ENCODE data around the gene MYG1.
"Not testable (repeated sequence)": the region's sequence is repeated elsewhere in the genome, so short reads cannot be mapped to it uniquely, and the experiment has no call there.

The MYG1 gene

DNA sequence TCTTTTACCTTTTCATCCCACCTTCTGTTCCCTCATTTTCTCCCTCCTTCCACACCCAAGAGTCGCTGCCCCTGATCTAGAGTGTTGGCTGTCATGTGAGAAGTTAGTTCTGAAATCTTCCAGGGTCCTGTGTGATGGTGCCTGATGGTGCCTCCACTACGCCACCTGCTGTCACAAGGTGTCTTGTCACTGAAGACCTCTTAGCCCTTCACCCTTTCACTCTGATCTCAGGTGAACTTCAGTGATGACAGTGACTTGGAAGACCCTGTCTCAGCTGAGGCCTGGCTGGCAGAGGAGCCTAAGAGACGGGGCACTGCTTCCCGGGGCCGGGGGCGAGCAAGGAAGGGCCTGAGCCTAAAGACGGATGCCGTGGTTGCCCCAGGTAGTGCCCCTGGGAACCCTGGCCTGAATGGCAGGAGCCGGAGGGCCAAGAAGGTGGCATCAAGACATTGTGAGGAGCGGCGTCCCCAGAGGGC lies 11.7 kb upstream of the MYG1 start:
- no peak for FAIRE-seq

DNA sequence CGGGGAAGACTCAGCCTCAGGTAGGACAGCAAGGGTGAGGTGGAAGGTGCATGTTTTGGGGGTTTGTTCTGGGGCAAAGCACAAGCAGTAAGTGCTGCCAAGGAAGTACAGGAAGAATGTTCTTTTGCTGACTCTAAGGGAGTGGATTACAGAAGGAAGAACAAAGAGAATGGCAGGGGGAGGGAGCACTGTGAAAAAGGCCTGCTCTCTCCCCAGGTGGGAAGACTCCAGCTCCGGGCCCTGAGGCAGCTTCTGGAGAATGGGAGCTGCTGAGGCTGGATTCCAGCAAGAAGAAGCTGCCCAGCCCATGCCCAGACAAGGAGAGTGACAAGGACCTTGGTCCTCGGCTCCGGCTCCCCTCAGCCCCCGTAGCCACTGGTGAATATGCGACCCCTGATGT lies 11.2 kb upstream of the MYG1 start:
- FAIRE-seq: no peak

DNA sequence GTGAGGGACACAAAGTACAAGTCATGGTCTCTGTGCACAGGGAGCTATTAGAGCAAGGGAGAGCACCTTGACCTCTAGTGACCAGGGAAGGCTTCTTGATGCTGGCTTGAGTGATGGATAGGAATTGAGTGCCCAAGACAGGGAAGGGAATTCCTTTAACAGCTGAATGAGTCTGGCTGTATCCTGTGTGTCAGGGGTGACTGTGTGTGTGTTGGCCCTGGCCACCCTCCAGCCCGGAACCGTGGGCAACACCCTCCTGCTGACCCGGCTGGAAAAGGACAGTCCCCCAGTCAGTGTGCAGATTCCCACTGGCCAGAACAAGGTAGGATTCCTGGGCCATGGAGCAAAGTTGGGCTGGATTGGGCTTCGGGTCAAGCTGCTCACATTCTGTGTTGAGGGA lies 9.6 kb upstream of the MYG1 start:
- FAIRE-seq: no peak

DNA sequence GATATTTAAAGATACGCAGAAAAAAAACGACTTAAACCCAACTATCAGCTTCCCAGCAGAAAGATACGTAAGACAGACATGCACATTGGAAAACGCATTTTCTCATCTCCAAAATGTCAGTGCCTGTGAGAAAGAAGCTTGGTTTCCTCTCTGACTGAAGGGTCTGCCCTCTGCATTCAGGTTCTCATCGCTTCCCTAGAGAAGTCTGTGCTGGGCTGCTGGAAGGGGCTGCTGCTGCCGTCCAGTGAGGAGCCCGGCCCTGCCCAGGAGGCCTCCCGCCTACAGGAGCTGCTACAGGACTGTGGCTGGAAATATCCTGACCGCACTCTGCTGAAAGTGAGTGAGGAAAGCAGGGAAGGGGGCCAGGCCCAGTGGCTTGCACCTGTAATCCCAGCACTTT lies 8.8 kb upstream of the MYG1 start:
- no peak for FAIRE-seq

DNA sequence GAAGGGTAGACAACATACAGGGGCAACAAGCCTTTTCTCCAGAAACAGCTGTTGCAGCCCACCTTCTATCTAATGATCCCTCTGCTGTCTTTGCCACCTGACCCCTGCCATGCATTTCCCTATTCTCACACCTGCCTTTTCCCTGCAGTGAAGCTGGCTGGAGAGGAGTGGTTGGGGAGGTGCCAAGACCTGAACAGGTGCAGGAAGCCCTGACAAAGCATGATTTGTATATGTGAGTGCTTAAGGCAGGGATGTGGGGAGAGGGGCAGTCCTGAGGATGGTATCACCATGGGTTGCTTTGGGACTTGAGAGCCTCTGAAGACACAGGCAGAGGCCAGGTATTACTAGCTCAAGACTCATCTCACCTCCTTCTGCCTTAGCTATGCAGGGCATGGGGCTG lies 7.1 kb upstream of the MYG1 start:
- no peak for FAIRE-seq

DNA sequence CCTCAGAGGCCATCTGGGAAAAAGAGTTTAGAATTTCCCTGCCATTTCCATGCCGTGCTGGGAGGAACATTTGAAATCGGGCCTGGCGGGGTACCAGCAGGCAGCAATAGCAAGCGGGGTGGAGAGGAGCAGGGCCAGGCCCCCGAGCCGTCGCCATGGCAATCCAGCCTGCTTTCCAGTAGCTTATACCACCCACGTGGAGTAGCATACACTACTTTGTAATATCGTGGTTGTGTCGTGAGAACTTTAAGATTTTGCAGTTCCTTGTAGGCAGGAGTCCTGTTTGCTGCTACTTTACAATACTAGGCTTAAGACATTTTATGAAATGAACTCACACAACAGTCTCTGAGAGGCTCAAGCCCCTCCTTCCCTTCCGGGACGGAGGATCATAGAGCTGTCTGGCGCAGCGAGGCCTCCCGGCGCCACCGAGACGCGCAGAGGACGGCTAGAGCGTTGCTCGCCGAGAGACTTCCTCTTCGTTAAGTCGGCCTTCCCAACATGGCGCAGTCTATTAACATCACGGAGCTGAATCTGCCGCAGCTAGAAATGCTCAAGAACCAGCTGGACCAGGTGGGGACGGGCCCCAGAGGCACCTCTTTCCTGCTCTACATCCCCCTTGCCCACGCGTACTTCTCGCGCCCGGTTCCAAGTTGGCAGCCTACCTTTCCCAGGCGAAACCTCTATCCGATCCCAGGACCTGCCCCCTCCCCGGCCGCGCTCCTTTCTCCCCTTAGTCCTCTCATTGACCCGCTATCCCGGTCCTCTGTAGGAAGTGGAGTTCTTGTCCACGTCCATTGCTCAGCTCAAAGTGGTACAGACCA lies 4.2 kb upstream of the MYG1 start, which contains the start of gene PFDN5:
TSS of gene PFDN5 (plus strand) at position 473 of the 821 bp plus-strand sequence. CDS start at position 499, 26 bp downstream.
- FAIRE-seq: peak; percentile 27

DNA sequence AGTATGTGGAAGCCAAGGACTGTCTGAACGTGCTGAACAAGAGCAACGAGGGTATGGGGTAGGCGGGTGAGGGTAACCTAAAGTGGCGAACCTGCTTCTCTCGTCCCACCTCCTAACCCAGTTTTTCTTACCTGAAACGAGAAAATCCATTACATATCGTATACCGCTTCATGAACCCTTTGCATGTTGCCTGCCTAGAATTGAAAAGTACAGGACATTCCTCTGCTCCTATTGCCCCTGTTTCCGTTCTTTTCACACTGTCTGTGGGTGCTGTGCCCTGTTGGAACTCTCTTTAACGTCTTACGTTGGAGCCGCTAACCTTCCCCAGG lies 3.6 kb upstream of the MYG1 start:
- FAIRE-seq: no peak

DNA sequence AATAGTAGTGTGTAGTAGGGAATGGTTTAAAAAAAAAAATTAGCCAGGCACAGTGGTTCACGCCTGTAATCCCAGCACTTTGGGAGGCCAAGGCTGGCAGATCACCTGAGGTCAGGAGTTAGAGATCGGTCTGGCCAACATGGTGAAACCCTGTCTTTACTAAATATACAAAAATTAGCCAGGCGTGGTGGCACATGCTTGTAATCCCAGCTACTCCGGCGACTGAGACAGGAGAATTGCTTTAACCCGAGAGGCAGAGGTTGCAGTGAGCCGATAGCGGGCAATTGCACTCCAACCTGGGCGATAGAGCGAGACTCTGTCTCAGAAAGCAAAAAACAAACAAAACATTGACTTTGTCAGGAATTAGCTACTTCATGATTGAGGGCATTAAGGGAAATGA lies 2.4 kb upstream of the MYG1 start:
- not testable (repeated sequence) for FAIRE-seq

DNA sequence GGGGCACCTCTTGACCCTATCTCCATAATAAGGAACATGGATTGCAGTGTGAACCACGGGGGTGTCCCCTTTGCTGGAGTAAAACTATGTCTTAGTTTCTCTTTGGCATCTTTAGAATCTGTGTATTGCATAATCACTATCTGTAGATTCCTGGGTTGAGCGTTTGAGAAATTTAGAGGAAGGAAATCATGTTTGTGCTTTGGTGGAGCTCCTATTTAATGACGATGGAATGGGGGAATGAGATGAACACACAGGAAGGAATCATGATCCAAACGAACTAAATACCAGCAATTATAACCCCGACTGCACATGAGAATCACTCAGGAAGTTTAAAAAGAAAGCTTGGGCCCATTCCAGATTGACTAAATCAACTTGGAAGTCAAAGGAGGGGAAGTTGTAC lies 1.3 kb upstream of the MYG1 start:
- FAIRE-seq: no peak

DNA sequence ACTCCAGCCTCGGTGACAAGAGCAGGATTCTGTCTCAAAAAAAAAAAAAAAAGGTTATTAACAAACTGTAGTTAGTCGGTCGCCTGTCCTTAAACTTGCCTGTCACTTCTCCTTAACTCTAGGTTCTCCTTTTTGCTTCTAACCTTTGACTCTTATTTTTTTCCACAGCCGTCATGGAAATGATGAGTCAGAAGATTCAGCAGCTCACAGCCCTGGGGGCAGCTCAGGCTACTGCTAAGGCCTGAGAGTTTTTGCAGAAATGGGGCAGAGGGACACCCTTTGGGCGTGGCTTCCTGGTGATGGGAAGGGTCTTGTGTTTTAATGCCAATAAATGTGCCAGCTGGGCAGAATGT lies 418 bp upstream of the MYG1 start:
- FAIRE-seq: no peak

DNA sequence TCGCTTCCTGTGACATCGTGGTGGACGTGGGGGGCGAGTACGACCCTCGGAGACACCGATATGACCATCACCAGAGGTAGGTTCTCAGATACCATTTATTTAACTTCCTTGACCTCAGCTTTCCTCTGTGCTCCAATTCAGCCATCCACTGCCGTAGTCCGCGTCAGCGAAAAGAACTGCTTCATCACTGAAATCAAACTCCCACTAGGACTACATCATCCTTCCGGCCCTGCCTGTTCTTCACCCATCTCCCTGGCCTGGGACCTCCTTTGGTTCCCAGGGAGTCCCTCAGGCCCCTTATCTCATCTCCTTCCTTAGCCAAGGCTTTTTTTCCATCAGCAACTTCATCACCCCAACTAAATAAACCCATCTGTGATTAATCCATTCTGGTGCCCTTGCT lies 692 bp downstream of the MYG1 start:
- FAIRE-seq: no peak

DNA sequence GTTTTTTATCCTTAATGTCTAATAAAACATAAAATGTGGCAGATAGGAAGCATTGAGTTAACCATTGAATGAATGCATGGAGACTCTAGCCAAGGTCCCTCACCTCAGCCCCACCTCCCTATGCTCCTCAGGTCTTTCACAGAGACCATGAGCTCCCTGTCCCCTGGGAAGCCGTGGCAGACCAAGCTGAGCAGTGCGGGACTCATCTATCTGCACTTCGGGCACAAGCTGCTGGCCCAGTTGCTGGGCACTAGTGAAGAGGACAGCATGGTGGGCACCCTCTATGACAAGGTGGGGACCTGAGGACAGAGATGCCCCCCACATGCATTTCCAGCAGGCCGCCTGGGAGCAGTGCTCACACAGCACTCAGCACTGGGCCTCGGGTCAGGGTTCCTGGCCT lies 3.4 kb downstream of the MYG1 start:
- no peak for FAIRE-seq

DNA sequence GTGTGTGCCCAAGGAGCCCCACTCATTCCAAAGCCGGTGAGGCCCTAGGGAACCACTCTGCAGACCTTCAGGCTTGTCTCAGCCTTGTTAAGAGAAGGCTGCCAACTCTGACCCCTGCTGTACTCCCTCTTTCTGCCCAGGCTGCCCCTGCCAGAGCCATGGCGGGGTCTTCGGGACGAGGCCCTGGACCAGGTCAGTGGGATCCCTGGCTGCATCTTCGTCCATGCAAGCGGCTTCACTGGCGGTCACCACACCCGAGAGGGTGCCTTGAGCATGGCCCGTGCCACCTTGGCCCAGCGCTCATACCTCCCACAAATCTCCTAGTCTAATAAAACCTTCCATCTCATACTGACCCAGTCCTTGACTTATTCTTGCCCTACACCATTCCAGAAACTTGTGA lies 7.3 kb downstream of the MYG1 start:
- no peak for FAIRE-seq

DNA sequence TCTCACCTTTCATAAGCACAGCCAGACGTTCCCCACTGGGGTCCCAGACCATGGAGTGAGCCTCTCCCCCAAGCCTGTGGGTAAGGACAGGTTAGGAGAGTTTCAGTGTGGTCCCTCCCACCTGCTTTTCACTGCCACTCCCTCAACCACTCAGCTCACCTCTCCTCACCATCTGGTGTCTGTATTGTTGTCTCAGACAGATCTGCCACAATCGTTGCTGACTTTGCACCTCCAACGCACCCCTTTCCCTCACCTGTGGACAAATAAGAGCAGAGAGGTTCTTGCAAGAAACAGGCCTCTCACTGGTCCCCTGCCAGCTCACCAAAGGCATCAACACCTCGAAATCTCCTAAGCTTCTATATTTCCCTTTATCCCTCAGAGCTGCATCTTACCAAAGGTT lies 8.8 kb downstream of the MYG1 start:
- no peak for FAIRE-seq

DNA sequence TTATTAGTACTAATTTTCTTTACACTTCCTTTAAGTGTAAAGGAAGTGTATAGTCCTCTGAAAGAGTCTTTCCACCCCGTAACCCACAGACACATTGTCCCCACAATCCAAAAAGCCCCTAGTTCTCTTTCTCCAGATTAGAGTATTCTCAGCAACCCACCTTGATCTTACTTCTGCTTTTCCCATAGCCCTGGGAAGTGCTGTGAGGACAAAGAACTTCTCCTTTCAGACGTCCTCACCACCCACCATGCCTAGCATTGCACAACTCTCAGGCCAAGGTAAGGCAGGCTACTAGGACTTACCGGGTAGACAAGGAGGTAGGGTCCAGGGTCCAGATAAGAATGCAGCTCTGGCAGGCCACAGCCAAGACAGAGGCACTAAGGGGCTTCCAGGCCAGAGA lies 14.5 kb downstream of the MYG1 start:
- FAIRE-seq: no peak

DNA sequence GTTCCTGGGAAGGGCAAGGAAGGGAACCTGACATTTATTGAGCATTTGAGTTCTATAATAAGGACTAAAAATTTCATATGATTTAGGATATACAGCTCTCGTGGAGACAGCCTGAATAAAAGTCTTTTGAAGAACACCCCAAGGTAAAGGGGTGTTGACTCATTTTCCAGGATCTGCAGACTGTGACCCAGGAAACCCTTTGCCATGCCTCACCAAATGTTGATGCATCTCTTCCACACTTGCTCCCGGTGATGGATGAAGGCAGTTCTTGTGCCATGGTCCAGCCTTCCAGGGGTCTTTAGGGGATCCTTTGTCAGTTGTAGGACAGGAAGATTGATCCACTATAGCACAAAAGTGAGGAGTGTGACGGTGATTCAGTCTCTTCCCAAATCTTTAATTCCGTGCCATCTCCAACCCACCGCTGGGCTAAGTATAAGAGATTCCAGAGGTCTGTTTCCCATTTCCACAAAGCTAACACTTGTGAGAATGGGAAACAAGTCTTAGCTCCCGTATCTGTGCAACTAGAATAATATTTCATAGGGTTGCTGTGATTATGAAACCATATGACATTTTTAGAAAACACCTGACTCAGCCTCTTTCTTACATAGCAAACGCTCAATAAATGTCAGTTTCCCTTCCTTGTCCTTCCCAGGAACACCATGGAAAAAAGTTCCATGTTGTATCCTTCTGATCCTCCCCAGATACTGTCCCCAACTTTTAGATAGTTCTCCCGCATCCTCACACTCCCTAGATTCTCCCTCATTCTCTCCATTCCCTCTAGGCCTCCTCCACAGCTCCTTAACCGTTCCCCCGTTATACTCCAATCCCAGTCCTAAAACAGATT lies 21.1 kb downstream of the MYG1 start:
- FAIRE-seq: no peak

DNA sequence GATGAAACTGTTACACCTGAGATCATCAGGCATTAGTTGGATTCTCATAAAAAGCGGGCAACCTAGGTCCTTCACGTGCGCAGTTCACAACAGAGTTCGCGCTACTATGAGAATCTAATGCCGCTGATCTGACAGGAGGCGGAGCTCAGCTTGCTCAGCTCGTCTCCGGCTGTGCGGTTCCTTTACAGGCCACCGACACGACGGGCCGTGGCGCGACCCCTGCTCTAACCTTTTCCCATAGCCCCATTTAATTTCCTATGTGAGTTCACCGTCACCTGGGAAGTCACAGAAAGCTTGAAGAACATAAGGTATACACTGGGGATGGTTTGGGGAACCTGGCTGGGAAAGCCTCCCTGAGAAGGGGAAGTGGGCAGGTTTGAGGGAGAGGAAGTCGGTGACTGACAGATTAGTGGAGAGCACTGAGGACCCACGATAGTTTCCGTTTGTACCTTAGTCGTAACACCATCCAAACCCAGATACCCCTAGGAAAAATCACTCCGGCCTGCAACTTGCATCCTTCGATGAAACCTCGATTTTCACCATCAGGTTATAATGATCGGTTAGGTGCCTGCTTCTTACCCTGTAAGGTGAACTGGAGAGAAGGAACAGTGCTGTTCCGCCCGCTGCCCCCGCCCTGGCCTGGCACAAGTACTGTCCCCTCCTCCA lies 24.8 kb downstream of the MYG1 start:
- FAIRE-seq: no peak

DNA sequence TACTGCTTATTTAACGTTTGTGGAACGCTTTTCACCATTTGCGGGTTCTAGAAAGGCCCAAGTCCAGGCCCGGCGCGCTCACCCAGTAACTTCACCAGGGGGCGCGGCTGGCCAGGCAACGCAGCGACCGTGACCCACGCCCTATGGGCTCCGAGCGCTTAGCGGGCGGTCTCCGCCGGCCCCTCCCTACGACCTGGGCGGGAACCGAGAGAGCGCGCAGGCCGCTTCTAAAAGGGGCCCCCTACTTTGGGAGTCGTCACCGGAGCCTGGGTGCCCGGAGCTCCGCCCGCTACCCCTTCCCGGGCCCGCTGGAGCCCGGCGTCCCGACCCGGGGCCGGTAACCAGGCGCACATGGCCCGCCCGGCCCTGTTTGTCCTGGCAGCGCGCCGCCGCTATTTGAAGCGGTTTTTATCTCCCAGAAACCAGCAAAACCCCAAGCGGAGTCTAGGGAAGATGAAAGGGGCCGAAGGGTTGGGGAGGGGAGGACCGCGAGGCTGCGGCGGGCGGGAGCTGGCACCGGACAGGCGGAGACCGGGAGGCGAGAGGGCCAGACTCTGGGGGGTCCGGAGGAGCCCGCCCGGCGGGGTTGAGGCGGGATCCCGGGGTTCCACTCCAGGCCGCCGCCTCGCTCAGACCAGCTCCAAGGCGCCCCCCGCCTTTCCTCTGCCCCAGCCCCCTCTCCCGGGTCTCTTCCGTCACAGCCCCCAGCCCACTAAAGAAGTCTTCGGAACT lies 25.4 kb downstream of the MYG1 start:
- FAIRE-seq: no peak

DNA sequence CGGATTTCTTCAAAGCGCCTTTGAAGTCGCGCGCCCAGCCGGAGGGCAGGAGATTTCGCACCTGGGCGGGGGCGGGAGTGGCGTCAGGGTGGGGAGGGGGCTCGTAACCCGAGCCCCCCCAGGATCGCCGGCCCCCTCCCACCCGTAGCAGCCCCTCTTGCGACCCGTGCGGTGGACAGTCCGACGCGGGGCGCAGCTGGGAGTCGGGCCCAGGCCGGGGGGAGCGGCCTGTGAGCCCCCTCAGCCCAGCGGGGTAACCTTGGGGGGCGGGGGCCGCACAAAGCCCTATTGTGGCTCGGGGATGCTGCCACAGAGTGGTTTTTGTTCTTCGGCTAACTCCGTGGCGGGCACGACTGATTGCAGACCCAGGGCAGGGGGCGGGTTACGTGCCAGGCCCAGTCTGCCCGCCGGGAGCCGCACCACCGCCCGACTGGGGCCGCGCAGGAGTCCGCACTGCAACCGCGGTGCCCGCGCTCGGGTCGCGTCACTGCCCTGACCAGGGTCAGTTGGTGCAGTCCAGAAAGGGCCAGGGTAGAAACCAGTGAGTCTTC lies 26.1 kb downstream of the MYG1 start:
- no peak for FAIRE-seq

DNA sequence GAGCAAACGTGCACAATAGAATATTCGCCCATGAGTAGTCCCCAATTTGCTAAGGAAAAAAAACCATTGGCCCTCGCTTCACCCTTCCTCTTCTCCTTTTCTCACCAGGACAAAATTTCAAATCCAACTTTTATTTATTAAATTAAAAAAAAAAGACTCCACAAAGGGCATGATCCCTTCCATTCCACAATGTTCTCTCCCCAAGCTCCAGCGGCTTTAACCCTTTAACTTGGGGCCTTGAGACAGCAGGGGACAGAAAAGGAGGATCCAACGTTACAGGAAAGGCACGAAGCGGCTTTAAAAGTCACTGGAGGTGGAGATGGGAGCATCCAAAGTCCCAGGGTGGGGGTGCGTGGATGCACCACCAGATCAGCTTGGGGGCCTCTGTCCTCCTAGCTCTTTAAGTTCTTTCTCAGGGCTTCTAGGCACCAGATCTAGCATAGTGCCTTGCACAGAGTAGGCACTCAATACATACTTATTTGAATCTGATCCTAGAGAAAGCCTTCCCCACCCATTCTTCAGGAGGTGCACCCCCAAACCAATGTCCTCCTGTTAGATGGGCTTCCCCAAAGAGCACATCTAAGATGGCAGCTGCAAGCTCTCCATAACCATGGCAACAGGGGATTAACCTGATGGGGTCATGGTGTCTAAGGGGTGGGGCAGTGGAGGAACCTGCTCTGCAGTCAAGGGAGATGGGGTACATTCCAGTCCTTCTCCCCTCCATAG lies 27.1 kb downstream of the MYG1 start:
- FAIRE-seq: no peak

DNA sequence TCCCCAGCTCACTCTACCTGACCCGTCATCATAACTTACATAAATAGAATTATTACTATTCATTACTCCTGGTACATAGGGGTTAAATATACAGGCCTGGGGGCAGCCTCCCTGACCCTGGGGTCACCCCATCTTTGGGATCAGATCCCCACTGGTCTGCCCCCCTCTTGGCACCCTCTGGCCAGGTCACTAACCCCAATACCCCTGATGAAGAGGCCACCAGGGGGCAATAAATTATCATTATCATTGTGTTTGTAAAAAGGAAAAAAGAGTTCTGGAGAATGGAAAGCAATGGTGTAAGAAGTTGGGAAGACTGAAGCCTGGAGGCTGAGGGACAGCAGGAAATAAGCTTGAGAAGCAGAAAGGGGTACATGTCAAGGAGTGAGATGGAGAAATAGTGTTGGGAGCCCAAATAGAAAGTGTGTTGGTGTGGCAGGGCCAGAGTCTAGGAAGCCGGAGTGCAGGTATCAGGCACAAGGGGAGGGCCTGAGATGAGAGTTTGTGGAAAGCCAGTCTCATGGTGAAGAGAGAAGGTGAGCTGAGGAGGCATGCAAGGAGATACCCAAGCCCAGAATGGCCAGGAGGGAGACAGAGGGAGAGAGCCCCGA lies 28.0 kb downstream of the MYG1 start:
- no peak for FAIRE-seq

DNA sequence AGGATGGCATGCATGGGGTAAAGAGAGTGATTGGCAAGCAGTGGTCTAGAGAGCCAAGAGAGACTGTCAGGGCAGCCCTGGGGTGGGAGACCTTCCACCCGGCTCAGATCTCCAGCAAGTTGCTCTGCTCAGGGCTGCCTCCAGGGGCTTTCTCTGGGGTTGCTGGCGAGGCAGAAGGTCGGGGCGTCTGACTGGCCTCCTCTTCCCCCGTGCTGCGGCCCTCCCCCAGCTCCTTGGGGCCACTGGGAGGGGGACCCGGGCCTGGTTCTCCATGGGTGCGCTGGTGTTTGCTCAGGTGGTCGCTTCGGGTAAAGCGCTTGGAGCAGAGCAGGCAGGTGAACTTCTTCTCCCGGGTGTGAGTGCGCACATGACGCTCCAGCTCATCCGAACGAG lies 28.5 kb downstream of the MYG1 start:
- no peak for FAIRE-seq
